ENCODE data around the gene CYP4F2. TPM values are rescaled to one million over a fixed set of nuclear protein-coding genes. Genes with fewer than 3 reads are reported as not detected.
A peak's percentile ranks its signal among the peaks of the same experiment; 100 is the strongest.
"Not testable (repeated sequence)": the region's sequence is repeated elsewhere in the genome, so short reads cannot be mapped to it uniquely, and the experiment has no call there.

Gene CYP4F2
- total RNA-seq, 1 donor from 2014 or later, result 66.6 TPM

GRCh38 chr19:15900504-15900903, 2.6 kb upstream of the CYP4F2 start:
- no peak for DNase-seq (ENCODE audit: low spot score)

DNA sequence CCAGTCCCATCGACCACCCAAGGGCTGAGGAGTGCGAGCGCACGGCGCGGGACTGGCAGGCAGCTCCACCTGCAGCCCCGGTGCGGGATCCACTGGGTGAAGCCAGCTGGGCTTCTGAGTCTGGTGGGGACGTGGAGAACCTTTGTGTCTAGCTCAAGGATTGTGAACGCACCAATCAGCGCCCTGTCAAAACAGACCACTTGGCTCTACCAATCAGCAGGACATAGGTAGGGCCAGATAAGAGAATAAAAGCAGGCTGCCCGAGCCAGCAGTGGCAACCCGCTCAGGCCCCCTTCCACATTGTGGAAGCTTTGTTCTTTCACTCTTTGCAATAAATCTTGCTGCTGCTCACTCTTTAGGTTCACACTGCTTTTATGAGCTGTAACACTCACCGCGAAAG, 2.2 kb upstream of the CYP4F2 start:
- not testable (repeated sequence) for DNase-seq (ENCODE audit: low spot score)

DNA sequence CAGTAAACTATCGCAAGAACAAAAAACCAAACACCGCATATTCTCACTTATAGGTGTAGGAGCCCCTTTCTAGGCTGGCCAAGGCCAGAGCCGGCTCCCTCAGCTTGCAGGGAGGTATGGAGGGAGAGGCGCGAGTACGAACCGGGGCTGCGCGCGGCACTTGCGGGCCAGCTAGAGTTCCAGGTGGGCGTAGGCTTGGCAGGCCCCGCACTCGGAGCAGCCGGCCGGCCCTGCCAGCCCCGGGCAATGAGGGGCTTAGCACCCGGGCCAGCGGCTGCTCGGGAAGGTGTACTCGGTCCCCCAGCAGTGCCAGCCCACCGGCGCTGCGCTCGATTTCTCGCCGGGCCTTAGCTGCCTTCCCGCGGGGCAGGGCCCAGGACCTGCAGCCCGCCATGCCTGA, 1.7 kb upstream of the CYP4F2 start:
- not testable (repeated sequence) for DNase-seq (ENCODE audit: low spot score)

GRCh38 chr19:15897026-15897737, 692 bp downstream of the CYP4F2 start:
- DNase-seq (ENCODE audit: low spot score), result no peak

DNA sequence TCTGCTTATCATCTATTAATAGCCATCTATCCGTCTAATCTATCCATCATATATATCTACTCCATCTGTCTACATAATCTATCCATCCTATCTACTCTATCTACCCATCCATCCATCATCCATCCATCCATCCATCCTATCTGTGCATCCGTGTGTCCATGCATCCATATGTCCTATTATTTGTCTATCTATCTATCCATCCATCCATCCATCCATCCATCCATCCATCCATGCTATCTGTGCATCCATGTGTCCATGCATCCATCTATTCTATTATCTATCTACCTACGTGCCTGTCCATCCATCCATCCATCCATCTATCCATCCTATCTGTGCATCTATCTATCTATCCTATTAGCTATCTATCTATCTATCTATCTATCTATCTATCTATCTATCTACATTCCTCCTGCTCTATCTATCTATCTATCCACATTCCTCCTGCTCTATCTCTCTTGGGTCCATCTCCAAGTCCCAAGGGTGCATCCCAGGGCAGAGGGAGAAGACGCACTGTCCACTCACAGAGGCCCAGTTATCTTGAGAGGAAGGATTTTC, 1.9 kb downstream of the CYP4F2 start:
- no peak for DNase-seq (ENCODE audit: low spot score)

DNA sequence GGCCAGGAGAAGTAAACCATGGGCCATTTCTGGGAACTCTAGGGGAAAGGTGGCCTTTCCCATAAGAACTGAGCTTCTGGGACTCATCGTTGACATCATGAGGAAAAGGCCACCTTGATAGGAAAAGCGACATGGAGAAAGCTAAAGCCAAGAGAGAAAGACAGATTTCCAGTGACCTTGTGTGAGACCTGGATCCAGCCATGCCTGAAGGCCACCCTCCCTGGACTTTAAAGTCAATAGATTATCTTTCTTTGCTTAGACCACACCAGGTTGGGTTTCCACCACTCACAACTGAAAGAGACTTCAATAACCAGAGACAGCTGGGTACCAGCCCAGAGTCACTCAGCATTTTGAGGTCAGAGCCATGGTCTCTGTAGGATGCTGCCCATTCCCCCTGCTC, 3.5 kb downstream of the CYP4F2 start:
- no peak for DNase-seq (ENCODE audit: low spot score)

GRCh38 chr19:15893477-15893876, 4.4 kb downstream of the CYP4F2 start:
- peak; percentile 30 for DNase-seq (ENCODE audit: low spot score)

- DNase-seq (ENCODE audit: low spot score), result no peak
These were observed 5.9 kb downstream of the CYP4F2 start for GRCh38 chr19:15892012-15892411.

- peak; percentile 42 for DNase-seq (ENCODE audit: low spot score)
These were observed 6.4 kb downstream of the CYP4F2 start for GRCh38 chr19:15891434-15891833.

- DNase-seq (ENCODE audit: low spot score), result not testable (repeated sequence)
These were observed 8.5 kb downstream of the CYP4F2 start for GRCh38 chr19:15889339-15889738.

DNA sequence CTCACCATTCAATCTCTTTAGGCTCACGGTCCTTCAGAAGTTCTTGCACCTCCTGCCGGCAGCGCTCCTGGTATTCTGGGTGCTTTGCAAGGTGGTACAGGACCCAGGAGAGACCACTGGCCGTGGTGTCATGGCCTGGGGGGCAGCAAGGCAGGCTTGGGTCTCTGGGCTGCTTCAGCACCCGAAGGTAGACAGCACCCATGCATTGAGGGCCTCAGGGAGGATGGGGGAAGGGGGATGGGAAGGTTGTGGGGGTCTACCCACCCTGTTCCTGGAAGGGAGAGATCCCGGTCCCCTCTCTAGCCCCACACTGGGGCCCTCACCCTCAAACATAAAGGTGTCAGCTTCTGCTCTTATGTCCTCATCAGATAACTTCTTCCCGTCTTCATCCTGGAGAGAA, 12.0 kb downstream of the CYP4F2 start:
- no peak for DNase-seq (ENCODE audit: low spot score)

DNA sequence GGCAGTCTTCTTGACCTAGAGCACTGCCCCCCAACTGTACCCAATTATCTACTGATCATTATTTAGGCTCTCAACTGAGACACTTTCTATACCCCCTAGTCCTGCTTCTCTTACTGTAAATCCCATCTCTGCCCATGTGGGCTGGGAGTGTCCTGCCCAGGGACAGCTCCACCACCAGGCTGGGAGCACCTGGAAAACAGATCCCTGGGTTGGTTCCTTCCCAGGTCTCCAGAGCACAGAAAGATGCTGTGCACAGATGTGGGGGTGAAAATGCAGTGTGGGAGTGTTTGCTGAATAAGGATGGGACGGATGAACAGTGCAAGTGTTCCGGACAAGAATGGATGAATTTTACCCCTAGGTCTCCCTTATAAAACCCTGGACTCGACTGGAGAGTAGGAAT, 12.7 kb downstream of the CYP4F2 start:
- no peak for DNase-seq (ENCODE audit: low spot score)

DNA sequence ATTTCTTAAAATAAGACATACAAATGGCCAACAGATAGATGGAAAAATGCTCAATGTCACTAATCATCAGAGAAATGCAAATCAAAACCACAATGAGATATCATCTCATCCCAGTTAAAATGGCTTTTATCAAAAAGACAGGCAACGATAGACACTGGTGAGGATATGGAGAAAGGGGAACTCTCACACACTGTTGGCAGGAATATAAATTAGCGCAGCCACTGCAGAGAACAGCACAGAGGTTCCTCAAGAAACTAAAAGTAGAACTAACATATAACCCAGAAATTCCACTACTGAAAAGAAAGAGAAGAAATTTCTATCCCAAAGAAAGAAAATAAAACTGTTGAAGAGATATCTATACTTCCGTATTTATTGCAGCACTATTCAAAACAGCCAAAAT, 14.5 kb downstream of the CYP4F2 start:
- DNase-seq (ENCODE audit: low spot score), result not testable (repeated sequence)

GRCh38 chr19:15874821-15875474, 22.9 kb downstream of the CYP4F2 start:
- no peak for DNase-seq (ENCODE audit: low spot score)

GRCh38 chr19:15873771-15874170, 24.1 kb downstream of the CYP4F2 start:
- not testable (repeated sequence) for DNase-seq (ENCODE audit: low spot score)

DNA sequence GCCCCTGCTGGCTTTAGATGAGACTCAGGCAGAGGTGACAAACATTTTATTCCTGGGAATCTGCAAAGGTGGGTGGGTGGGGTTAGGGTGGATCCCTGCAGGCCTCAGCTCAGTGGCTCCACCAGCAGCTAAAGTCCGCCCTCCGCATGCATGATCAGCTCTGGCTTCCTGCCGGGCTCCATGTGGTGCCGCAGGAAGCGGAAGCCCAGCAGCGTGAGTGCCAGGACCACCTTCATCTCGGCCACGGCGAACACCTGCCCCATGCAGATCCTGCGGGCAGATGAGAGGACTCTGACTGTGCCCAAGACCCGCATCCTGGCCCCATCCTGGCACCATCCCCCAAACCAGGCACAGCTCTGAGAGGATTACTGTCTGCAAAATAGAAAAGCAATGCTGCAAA, 26.3 kb downstream of the CYP4F2 start:
- no peak for DNase-seq (ENCODE audit: low spot score)

GRCh38 chr19:15869873-15870272, 28.0 kb downstream of the CYP4F2 start:
- no peak for DNase-seq (ENCODE audit: low spot score)

GRCh38 chr19:15869109-15869555, 28.7 kb downstream of the CYP4F2 start:
- DNase-seq (ENCODE audit: low spot score), result peak; percentile 70

- no peak for DNase-seq (ENCODE audit: low spot score)
These were observed 31.2 kb downstream of the CYP4F2 start for GRCh38 chr19:15866636-15867035.

- DNase-seq (ENCODE audit: low spot score), result no peak
These were observed 33.0 kb downstream of the CYP4F2 start for GRCh38 chr19:15864824-15865223.

DNA sequence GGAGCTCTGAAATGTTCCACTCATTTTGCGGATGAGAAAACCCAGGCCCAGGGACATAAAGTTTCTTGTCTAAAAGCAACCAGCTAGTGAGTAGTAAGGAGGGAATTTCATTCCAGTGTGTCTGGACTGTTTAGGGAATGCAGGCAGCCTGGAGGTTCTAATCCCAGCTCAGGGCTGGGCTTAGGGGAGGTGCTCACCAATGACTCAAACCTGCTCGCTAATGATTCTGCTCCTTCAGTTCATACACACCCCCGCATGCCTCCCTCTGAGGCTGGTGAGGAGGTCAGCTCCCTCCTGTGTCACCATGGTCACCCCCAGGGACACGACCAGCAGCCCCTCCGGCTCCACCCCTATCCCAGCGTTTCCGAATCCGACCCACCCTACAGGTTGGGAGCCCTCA, 34.6 kb downstream of the CYP4F2 start:
- no peak for DNase-seq (ENCODE audit: low spot score)

- no peak for DNase-seq (ENCODE audit: low spot score)
These were observed 35.4 kb downstream of the CYP4F2 start for GRCh38 chr19:15862444-15862843.

GRCh38 chr19:15860522-15860921, 37.4 kb downstream of the CYP4F2 start:
- DNase-seq (ENCODE audit: low spot score), result no peak

Measured in mucosa of gallbladder (tissue), 1 donor.